Nephron (organoid): ENCODE measurements around the gene CDH11.

ENCODE experiments used
- H3K27ac Mint-ChIP-seq, 3 experiments: 2 replicates each; pipeline ENCODE4 v1.8.0; 2020; ENCODE audit warnings: mixed read lengths in 3 of 3, mild to moderate bottlenecking in 2 of 3, moderate library complexity in 1 of 3
- H3K27me3 Mint-ChIP-seq: 2 replicates; pipeline ENCODE4 v1.8.0; 2021; ENCODE audit warnings: low read depth, mild to moderate bottlenecking, moderate library complexity, mixed read lengths
- H3K36me3 Mint-ChIP-seq: 2 replicates; pipeline ENCODE4 v1.8.0; 2020; ENCODE audit warnings: low read depth, mixed read lengths
- H3K4me1 Mint-ChIP-seq: 2 replicates; pipeline ENCODE4 v1.8.0; 2020; ENCODE audit warnings: mixed read lengths
- H3K4me3 Mint-ChIP-seq, 3 experiments: 2 replicates each; pipeline ENCODE4 v1.8.0; 2020; ENCODE audit warnings: mild to moderate bottlenecking in 3 of 3, mixed read lengths in 3 of 3, moderate library complexity in 2 of 3
- H3K9me3 Mint-ChIP-seq: 2 replicates; pipeline ENCODE4 v1.8.0; 2020; ENCODE audit warnings: mixed read lengths
- CTCF ChIP-seq, 3 experiments: fragments of 200-600 bp; sonication (generic); IDR thresholded peaks; one replicate each; pipeline ENCODE4 v1.5.0; 2021; ENCODE audit warnings: antibody characterized with exemption in 3 of 3; ENCODE audit not compliant: unreplicated experiment in 3 of 3

CDH11 gene

GRCh38 chr16:65095090-65095728, 26.7 kb downstream of the CDH11 start:
- peaks cover 35% of the 10 kb centered on the region for H3K4me1 Mint-ChIP-seq
- peaks cover 72% of the 10 kb centered on the region for H3K36me3 Mint-ChIP-seq
- TF ChIP-seq CTCF (IDR thresholded peaks at IDR 0.05; ENCODE audit: unreplicated experiment in 3 of 3) = no peak
- H3K27ac Mint-ChIP-seq = no peak overlapping the region
- peaks cover 2% of the 10 kb centered on the region for H3K9me3 Mint-ChIP-seq
- H3K4me3 Mint-ChIP-seq = no peak overlapping the region
- no peaks in the 10 kb centered on the region for H3K27me3 Mint-ChIP-seq

GRCh38 chr16:65094009-65094408, 27.9 kb downstream of the CDH11 start:
- TF ChIP-seq CTCF (IDR thresholded peaks at IDR 0.05; ENCODE audit: unreplicated experiment in 3 of 3) = no peak
- no peaks in the 10 kb centered on the region for H3K27me3 Mint-ChIP-seq
- H3K4me3 Mint-ChIP-seq = no peak overlapping the region
- H3K9me3 Mint-ChIP-seq = no peaks in the 10 kb centered on the region
- H3K27ac Mint-ChIP-seq = no peak overlapping the region
- H3K4me1 Mint-ChIP-seq = peaks cover 26% of the 10 kb centered on the region
- H3K36me3 Mint-ChIP-seq = peaks cover 67% of the 10 kb centered on the region

- Mint-ChIP-seq H3K9me3 (no peaks in the 10 kb centered on the region), H3K36me3 (peaks cover 31% of the 10 kb centered on the region), H3K27me3 (no peaks in the 10 kb centered on the region), H3K4me3 (no peak overlapping the region), H3K27ac (no peak overlapping the region), H3K4me1 (peaks cover 26% of the 10 kb centered on the region)
- TF ChIP-seq CTCF (IDR thresholded peaks at IDR 0.05; ENCODE audit: unreplicated experiment in 3 of 3) = no peak
Measured at GRCh38 chr16:65083164-65083857, 38.6 kb downstream of the CDH11 start.

GRCh38 chr16:65079549-65079948, 42.3 kb downstream of the CDH11 start:
- TF ChIP-seq CTCF (IDR thresholded peaks at IDR 0.05; ENCODE audit: unreplicated experiment in 3 of 3) = no peak
- peaks cover 38% of the 10 kb centered on the region for H3K36me3 Mint-ChIP-seq
- peaks cover 49% of the 10 kb centered on the region for H3K4me1 Mint-ChIP-seq

GRCh38 chr16:65077181-65077580, 44.7 kb downstream of the CDH11 start:
- no peak for TF ChIP-seq CTCF (IDR thresholded peaks at IDR 0.05; ENCODE audit: unreplicated experiment in 3 of 3)
- H3K9me3 Mint-ChIP-seq = no peaks in the 10 kb centered on the region
- H3K36me3 Mint-ChIP-seq = peaks cover 30% of the 10 kb centered on the region
- no peak overlapping the region for H3K4me3 Mint-ChIP-seq
- H3K27me3 Mint-ChIP-seq = no peaks in the 10 kb centered on the region
- H3K27ac Mint-ChIP-seq = no peak overlapping the region
- H3K4me1 Mint-ChIP-seq = peaks cover 60% of the 10 kb centered on the region

More at GRCh38 chr16:65079549-65079948, 42.3 kb downstream of the CDH11 start:
- Mint-ChIP-seq H3K4me3 (no peak overlapping the region), H3K27me3 (no peaks in the 10 kb centered on the region), H3K27ac (no peak overlapping the region), H3K9me3 (no peaks in the 10 kb centered on the region)

GRCh38 chr16:65075877-65076276, 46.0 kb downstream of the CDH11 start:
- Mint-ChIP-seq H3K4me1 (peaks cover 69% of the 10 kb centered on the region), H3K27ac (no peak overlapping the region), H3K9me3 (no peaks in the 10 kb centered on the region), H3K27me3 (no peaks in the 10 kb centered on the region), H3K36me3 (peaks cover 32% of the 10 kb centered on the region), H3K4me3 (no peak overlapping the region)
- no peak for TF ChIP-seq CTCF (IDR thresholded peaks at IDR 0.05; ENCODE audit: unreplicated experiment in 3 of 3)
